GM23338 (cell line): Measurements from ENCODE around the gene PLCL1.

Experiments
- CREB1 ChIP-seq: fragments of 250-450 bp; sonication (Bioruptor Pico); IDR thresholded peaks from 2 replicates; pipeline ENCODE4 v1.5.0; 2020; ENCODE audit warnings: low read depth, mild to moderate bottlenecking, moderate library complexity
- CTCF ChIP-seq, 2 experiments: fragments of 200-600 bp in 1 of 2; sonication (generic) in 1 of 2; conservative IDR thresholded peaks; 2 replicates each; pipeline versions ENCODE4 v1.5.1 to v1.6.1; 2016 to 2017; ENCODE audit warnings: antibody characterized with exemption in 2 of 2, low read depth in 2 of 2, mild to moderate bottlenecking in 2 of 2, moderate library complexity in 1 of 2
- EZH2phosphoT487 ChIP-seq: fragments of 200-600 bp; sonication (generic); IDR thresholded peaks from one replicate; pipeline ENCODE4 v1.8.1; 2018; ENCODE audit warnings: antibody characterized with exemption; ENCODE audit not compliant: unreplicated experiment

GRCh38 chr2:197891897-197892442 lies 87.6 kb downstream of the PLCL1 start:
- no peak for TF ChIP-seq CTCF (conservative IDR thresholded peaks at IDR 0.05; ENCODE audit: low read depth in 2 of 2)
- no peak for TF ChIP-seq EZH2phosphoT487
- TF ChIP-seq CREB1 (CRISPR knock-in tag), result no peak
